HepG2 (cell line): ENCODE data around the gene HOXA7. TPM values are rescaled to one million over a fixed set of nuclear protein-coding genes. Genes with fewer than 3 reads are reported as not detected.
A peak's percentile ranks its signal among the peaks of the same experiment; 100 is the strongest.

Experiments used
- ATAC-seq: fragments of 200-7000 bp; cut with Tn5 transposase; 3 replicates; pipeline ENCODE4 v1.9.1; 2020; ENCODE audit warnings: mild to moderate bottlenecking, moderate library complexity
- BruUV-seq: library from RNA; stranded (reverse); fragments of 400-500 nt; replicated peaks from 2 replicates; lab custom pipeline; 2021; lab: Mats Ljungman, UMichigan
- CTCF ChIA-PET: fragments of 300-600 bp; formaldehyde crosslinking; extraction: SDS; loops from one replicate; lab custom pipeline; 2021; ENCODE audit warnings: low total read pairs, inconsistent platforms, low intra/inter-chr PET ratio; lab: Yijun Ruan, JAX
- POLR2A ChIA-PET: fragments of 350-600 bp; sonication (Branson Sonifier 250); formaldehyde crosslinking; loops from one replicate; lab custom pipeline; 2020; ENCODE audit warnings: antibody characterized with exemption, inconsistent platforms; lab: Yijun Ruan, JAX
- DNase-seq: peaks from one replicate; pipeline ENCODE4 v3.0.0-alpha.2; 2015; ENCODE audit warnings: low spot score
- FAIRE-seq: peaks from 3 replicates; lab custom pipeline; 2011; peaks lifted over from hg19 to GRCh38; lab: Jason Lieb, UNC
- H2AFZ ChIP-seq: one replicate; pipeline ENCODE4 v1.6.1; 2011; ENCODE audit warnings: low read length, inconsistent platforms
- H3K27ac ChIP-seq: fragments of 300-600 bp; 3 replicates; pipeline ENCODE4 v1.8.0; 2011; ENCODE audit warnings: mixed run types, mild to moderate bottlenecking, mixed read lengths, low read length, inconsistent platforms; ENCODE audit not compliant: insufficient read depth; ENCODE audit errors: extremely low read length
- H3K27me3 ChIP-seq, 2 experiments: fragments of 200-600 bp in 1 of 2; 2 replicates in 1 of 2; 3 replicates in 1 of 2; pipeline versions ENCODE4 v1.6.0 to v1.8.0; 2011; ENCODE audit warnings: low read length in 2 of 2, mild to moderate bottlenecking in 2 of 2, moderate library complexity in 2 of 2, inconsistent platforms in 1 of 2; ENCODE audit not compliant: insufficient read depth in 2 of 2, control insufficient read depth in 1 of 2
- H3K36me3 ChIP-seq, 2 experiments: fragments of 200-600 bp in 1 of 2; replicated peaks in 1 of 2; 2 replicates in 1 of 2; 3 replicates in 1 of 2; pipeline versions ENCODE4 v1.5.1 to v1.8.0; 2011; ENCODE audit warnings: low read length in 2 of 2, inconsistent platforms in 1 of 2; ENCODE audit not compliant: insufficient read depth in 2 of 2, control insufficient read depth in 1 of 2
- H3K4me1 ChIP-seq: 2 replicates; pipeline ENCODE4 v1.5.1; 2012; ENCODE audit warnings: low read length, inconsistent platforms; ENCODE audit not compliant: insufficient read depth
- H3K4me2 ChIP-seq: 2 replicates; pipeline ENCODE4 v1.6.0; 2011; ENCODE audit warnings: low read depth, low read length, inconsistent platforms
- H3K4me3 ChIP-seq, 3 experiments: fragments of 200-600 bp in 1 of 3; sonication (generic), shearing (Covaris generic) in 1 of 3; replicated peaks in 1 of 3; 2 replicates each; pipeline ENCODE4 v1.5.1; 2011 to 2016; ENCODE audit warnings: low read length in 3 of 3, inconsistent platforms in 2 of 3, low read depth in 2 of 3, mild to moderate bottlenecking in 2 of 3, control low read depth in 1 of 3, mixed read lengths in 1 of 3; ENCODE audit not compliant: insufficient read depth in 1 of 3
- H3K79me2 ChIP-seq: one replicate; pipeline ENCODE4 v1.6.1; 2011; ENCODE audit warnings: low read length, inconsistent platforms; ENCODE audit not compliant: insufficient read depth
- H3K9ac ChIP-seq: 2 replicates; pipeline ENCODE4 v1.6.0; 2011; ENCODE audit warnings: mild to moderate bottlenecking, low read depth, low read length, inconsistent platforms; ENCODE audit not compliant: insufficient read depth
- H3K9me3 ChIP-seq: 2 replicates; pipeline ENCODE4 v1.5.1; 2012; ENCODE audit warnings: mild to moderate bottlenecking, low read length
- H4K20me1 ChIP-seq: 2 replicates; pipeline ENCODE4 v1.6.0; 2011; ENCODE audit warnings: inconsistent platforms, mild to moderate bottlenecking, low read length, moderate library complexity; ENCODE audit not compliant: insufficient read depth
- DZIP1 ChIP-seq: sonication (generic); formaldehyde crosslinking; IDR thresholded peaks from 2 replicates; pipeline ENCODE4 v1.5.0; 2020; ENCODE audit warnings: mild to moderate bottlenecking, missing genetic modification reagents
- KLF13 ChIP-seq: sonication (generic); formaldehyde crosslinking; IDR thresholded peaks from 2 replicates; pipeline ENCODE4 v1.4.0; 2020; ENCODE audit warnings: mild to moderate bottlenecking, missing genetic modification reagents
- KMT2B ChIP-seq: IDR thresholded peaks from 2 replicates; pipeline ENCODE4 v1.6.1; 2016; ENCODE audit warnings: missing genetic modification reagents, missing compliant biosample characterization
- MNT ChIP-seq: fragments of 450-650 bp; IDR thresholded peaks from 2 replicates; pipeline ENCODE4 v1.6.1; 2016
- POLR2A ChIP-seq, 2 experiments: IDR thresholded peaks; 2 replicates each; pipeline ENCODE4 v1.6.1; 2011; ENCODE audit warnings: low read depth in 2 of 2, low read length in 2 of 2, mild to moderate bottlenecking in 1 of 2, moderate library complexity in 1 of 2; ENCODE audit not compliant: insufficient read depth in 1 of 2
- RAD51 ChIP-seq: fragments of 450-650 bp; IDR thresholded peaks from 2 replicates; pipeline ENCODE4 v1.6.1; 2016; ENCODE audit warnings: borderline replicate concordance
- SALL2 ChIP-seq: sonication (generic); formaldehyde crosslinking; IDR thresholded peaks from 2 replicates; pipeline ENCODE4 v1.8.1; 2023; ENCODE audit warnings: mild to moderate bottlenecking, missing genetic modification reagents, inconsistent platforms
- SIX4 ChIP-seq: sonication (generic); formaldehyde crosslinking; IDR thresholded peaks from 2 replicates; pipeline ENCODE4 v1.4.0; 2020; ENCODE audit warnings: missing genetic modification reagents
- STAT5B ChIP-seq: sonication (generic); formaldehyde crosslinking; IDR thresholded peaks from 2 replicates; pipeline ENCODE4 v1.4.0; 2020; ENCODE audit warnings: missing genetic modification reagents
- TBX2 ChIP-seq: sonication (generic); formaldehyde crosslinking; IDR thresholded peaks from 2 replicates; pipeline ENCODE4 v1.5.0; 2020; ENCODE audit warnings: missing genetic modification reagents, mild to moderate bottlenecking, borderline replicate concordance
- TCF12 ChIP-seq, 2 experiments: fragments of 450-650 bp in 1 of 2; sonication (generic) in 1 of 2; formaldehyde crosslinking in 1 of 2; IDR thresholded peaks; 2 replicates each; pipeline versions ENCODE4 v1.6.1 to v1.8.0; 2017 to 2022; ENCODE audit warnings: antibody characterized with exemption in 1 of 2, mild to moderate bottlenecking in 1 of 2, missing genetic modification reagents in 1 of 2, moderate library complexity in 1 of 2
- ZNF430 ChIP-seq: sonication (generic); formaldehyde crosslinking; IDR thresholded peaks from 2 replicates; pipeline ENCODE4 v1.9.0; 2021; ENCODE audit warnings: mild to moderate bottlenecking, missing genetic modification reagents
- ZNF558 ChIP-seq: sonication (generic); formaldehyde crosslinking; IDR thresholded peaks from 2 replicates; pipeline ENCODE4 v1.9.0; 2022; ENCODE audit warnings: mild to moderate bottlenecking, missing genetic modification reagents, borderline replicate concordance
- ZNF670 ChIP-seq: sonication (generic); formaldehyde crosslinking; IDR thresholded peaks from 2 replicates; pipeline ENCODE4 v1.8.0; 2022; ENCODE audit warnings: mild to moderate bottlenecking, missing genetic modification reagents, borderline replicate concordance
- ZNF775 ChIP-seq: sonication (generic); formaldehyde crosslinking; IDR thresholded peaks from 2 replicates; pipeline ENCODE4 v1.4.0; 2020; ENCODE audit warnings: missing genetic modification reagents, mild to moderate bottlenecking, moderate library complexity, borderline replicate concordance
- WGBS: methylation state at CpG from one replicate; pipeline ENCODE4 v1.1.6; 2017; ENCODE audit warnings: low lambda C conversion rate; 5-methylcytosine and 5-hydroxymethylcytosine counted together
- in situ Hi-C: cut with HindIII; loops from 2 replicates; pipeline ENCODE4 v1.10.0; 2017; ENCODE audit warnings: low pct_unique_long_range_greater_than_20kb; ENCODE audit not compliant: extremely low pct_ligation_motif_present
- intact Hi-C: fragments of 100-400 bp; cut with micrococcal nuclease; formaldehyde crosslinking; loops from one replicate; pipeline ENCODE4 v1.10.0; 2022; ENCODE audit not compliant: unreplicated experiment
- polyA plus RNA-seq, 8 experiments: library from polyadenylated mRNA; depleted of rRNA in 3 of 8; stranded (reverse) in 7 of 8; unstranded in 1 of 8; fragments of >200 nt; fragmentation: Illumina TruSeq in 4 of 8; extraction: Trizol in 4 of 8; gene quantifications; 2 replicates each; pipeline versions ENCODE4 v1.2.1 to v1.2.3, GENCODE V29; 2011 to 2016; ENCODE audit warnings: low read depth in 4 of 8, missing spikeins in 1 of 8, mixed read lengths in 1 of 8; ENCODE audit not compliant: insufficient read depth in 1 of 8
- total RNA-seq, 5 experiments: library from RNA; depleted of rRNA; stranded (reverse); fragments of >200 nt; fragmentation: Illumina TruSeq; extraction: Trizol; gene quantifications; 2 replicates each; pipeline ENCODE4 v1.2.3, GENCODE V29; 2016; ENCODE audit warnings: low read depth in 1 of 5
- TF ChIP-seq, protein P1 (sequence below): sonication (generic); formaldehyde crosslinking; IDR thresholded peaks from 2 replicates; pipeline ENCODE4 v1.4.0; 2020; ENCODE audit warnings: missing genetic modification reagents

HOXA7 gene
- total and polyA plus RNA-seq, 2 of the 13 experiments (the other 11 are each of a cell fraction or from before 2014, with no cell fraction given) = 0.05 TPM; not detected in 1

DNA sequence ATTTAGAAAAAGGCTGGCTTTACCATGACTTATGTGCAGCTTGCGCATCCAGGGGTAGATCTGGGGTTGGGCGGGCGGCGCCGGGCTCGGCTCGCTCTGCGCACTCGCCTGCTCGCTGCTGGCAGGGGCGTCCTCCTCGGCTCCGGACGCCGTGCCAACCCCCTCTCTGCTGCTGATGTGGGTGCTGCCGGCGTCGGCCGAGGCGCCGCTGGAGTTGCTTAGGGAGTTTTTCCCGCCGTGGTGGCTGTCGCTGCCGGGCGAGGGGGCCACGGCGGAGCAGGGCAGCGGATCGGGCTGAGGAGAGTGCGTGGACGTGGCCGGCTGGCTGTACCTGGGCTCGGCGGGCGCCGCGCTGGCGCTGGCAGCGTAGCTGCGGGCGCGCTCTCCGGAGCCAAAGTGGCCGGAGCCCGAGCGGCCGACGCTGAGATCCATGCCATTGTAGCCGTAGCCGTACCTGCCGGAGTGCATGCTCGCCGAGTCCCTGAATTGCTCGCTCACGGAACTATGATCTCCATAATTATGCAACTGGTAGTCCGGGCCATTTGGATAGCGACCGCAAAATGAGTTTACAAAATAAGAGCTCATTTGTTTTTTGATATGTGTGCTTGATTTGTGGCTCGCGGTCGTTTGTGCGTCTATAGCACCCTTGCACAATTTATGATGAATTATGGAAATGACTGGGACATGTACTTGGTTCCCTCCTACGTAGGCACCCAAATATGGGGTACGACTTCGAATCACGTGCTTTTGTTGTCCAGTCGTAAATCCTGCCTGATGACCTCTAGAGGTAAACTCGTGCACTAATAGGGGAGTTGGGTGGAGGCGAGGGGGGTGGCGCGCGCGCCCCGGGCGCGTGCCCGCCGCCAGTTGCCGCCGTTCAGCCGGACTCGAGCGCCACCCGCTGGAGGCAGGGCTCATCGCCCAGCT lies 13.2 kb downstream of the HOXA7 start, which contains the start of gene HOXA5:
Gene HOXA5 (minus strand): TSS at position 659 of the 927 bp plus-strand sequence. CDS start 74 bp downstream, at position 585.
- BruUV-seq = TSS peak; percentile 64
- H3K36me3 ChIP-seq = no peaks in the 10 kb centered on the region; a peak in 2 of 5 replicates
- TF ChIP-seq, protein P1, sequence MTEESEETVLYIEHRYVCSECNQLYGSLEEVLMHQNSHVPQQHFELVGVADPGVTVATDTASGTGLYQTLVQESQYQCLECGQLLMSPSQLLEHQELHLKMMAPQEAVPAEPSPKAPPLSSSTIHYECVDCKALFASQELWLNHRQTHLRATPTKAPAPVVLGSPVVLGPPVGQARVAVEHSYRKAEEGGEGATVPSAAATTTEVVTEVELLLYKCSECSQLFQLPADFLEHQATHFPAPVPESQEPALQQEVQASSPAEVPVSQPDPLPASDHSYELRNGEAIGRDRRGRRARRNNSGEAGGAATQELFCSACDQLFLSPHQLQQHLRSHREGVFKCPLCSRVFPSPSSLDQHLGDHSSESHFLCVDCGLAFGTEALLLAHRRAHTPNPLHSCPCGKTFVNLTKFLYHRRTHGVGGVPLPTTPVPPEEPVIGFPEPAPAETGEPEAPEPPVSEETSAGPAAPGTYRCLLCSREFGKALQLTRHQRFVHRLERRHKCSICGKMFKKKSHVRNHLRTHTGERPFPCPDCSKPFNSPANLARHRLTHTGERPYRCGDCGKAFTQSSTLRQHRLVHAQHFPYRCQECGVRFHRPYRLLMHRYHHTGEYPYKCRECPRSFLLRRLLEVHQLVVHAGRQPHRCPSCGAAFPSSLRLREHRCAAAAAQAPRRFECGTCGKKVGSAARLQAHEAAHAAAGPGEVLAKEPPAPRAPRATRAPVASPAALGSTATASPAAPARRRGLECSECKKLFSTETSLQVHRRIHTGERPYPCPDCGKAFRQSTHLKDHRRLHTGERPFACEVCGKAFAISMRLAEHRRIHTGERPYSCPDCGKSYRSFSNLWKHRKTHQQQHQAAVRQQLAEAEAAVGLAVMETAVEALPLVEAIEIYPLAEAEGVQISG = no peak
- TF ChIP-seq ZNF430 (no peak; the same call in 1 of the 2 replicates), TBX2 (CRISPR knock-in tag) (no peak), STAT5B (CRISPR knock-in tag) (no peak), DZIP1 (CRISPR knock-in tag) (no peak), ZNF775 (CRISPR knock-in tag) (no peak), SIX4 (no peak), SALL2 (CRISPR knock-in tag) (no peak), TCF12 (IDR thresholded peaks at IDR 0.05) (no peak), TCF12 (CRISPR knock-in tag; IDR thresholded peaks at IDR 0.05) (no peak), RAD51 (no peak), ZNF558 (CRISPR knock-in tag) (no peak), POLR2A (IDR thresholded peaks at IDR 0.05; ENCODE audit: insufficient read depth in 1 of 2, low read depth in 2 of 2, low read length in 2 of 2) (peak; percentile 27 to 28; a peak in 1 of 4 replicates), KLF13 (no peak), ZNF670 (CRISPR knock-in tag) (no peak), MNT (0 out of 2 replicates have a peak, but pooled peaks have one; percentile 28), KMT2B (CRISPR knock-in tag) (no peak)

More for the DNA sequence above, 13.2 kb downstream of the HOXA7 start, which contains the start of gene HOXA5:
- Histone ChIP-seq H3K9ac (peak within 1 kb of the TSS; percentile 67), H3K9me3 (no peaks in the 10 kb centered on the region), H2AFZ (peak within 1 kb of the TSS; percentile 67), H4K20me1 (no peaks in the 10 kb centered on the region), H3K4me3 (peak within 1 kb of the TSS; percentile 70 to 79 (median 76)), H3K4me2 (peak within 1 kb of the TSS; percentile 70), H3K27ac (peak within 1 kb of the TSS; percentile 60), H3K4me1 (peaks cover 12% of the 10 kb centered on the region), H3K79me2 (no peaks in the 10 kb centered on the region), H3K27me3 (no peaks in the 10 kb centered on the region)
- 69% methylated on average over 43 of the region's 86 CpGs for WGBS
- ATAC-seq (peak; percentile 74), FAIRE-seq (peak; percentile 80), DNase-seq (peak; percentile 90)
- in situ Hi-C loops (no loop called here), intact Hi-C loops (loop anchor here (5.0 kb wide), 1 partner anchor 766 kb away; no protein-coding TSS in a partner anchor)
- POLR2A ChIA-PET = interaction anchor here (1.0 to 2.7 kb wide), 7 partner anchors 12 to 456 kb away, joined by 3 to 13 read pairs (median 4); partner anchors contain the start of genes HOXA4 and SKAP2
- CTCF ChIA-PET = interaction anchor here (1.3 to 1.8 kb wide), 3 partner anchors 290 to 457 kb away, joined by 4 to 14 read pairs (median 9); no protein-coding TSS in a partner anchor
